Adrenal gland (tissue), 5 donors: ENCODE data around the gene NCR3LG1.

ENCODE experiments used
- POLR2A ChIP-seq, 2 donors: fragments of 450-650 bp; IDR thresholded peaks; one replicate each; pipeline ENCODE4 v1.6.1; 2017; ENCODE audit warnings: antibody characterized with exemption in 2 of 2, mild to moderate bottlenecking in 2 of 2, moderate library complexity in 1 of 2
- TF ChIP-seq, protein P1 (sequence below), 6 experiments: fragments of 450-650 bp in 4 of 6; fragments of 200-600 bp in 2 of 6; sonication (generic) in 1 of 6; IDR thresholded peaks; 1 replicate in 5 of 6; 2 replicates in 1 of 6; pipeline versions ENCODE4 v1.5.1 to v1.8.0; 2016 to 2021; ENCODE audit warnings: antibody characterized with exemption in 6 of 6, mild to moderate bottlenecking in 2 of 6, moderate library complexity in 1 of 6
- donor health status: DM: no; HTN: no; CAD: no.

DNA sequence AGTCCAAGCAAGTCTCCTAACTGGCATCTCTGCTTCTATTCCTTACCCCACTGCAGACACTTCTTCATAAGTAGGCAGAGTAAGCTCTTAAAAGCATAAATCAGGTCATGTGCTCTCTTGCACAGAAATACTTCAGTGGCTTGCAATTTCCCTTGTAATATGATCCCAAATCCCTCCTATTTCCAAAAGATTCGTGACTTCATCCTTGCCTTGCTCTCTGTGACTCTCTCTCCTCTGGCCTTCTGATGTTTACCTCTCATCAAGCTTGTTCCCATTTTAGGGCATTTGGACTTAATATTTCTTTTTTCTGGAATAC lies 37.4 kb upstream of the NCR3LG1 start:
- TF ChIP-seq, protein P1, sequence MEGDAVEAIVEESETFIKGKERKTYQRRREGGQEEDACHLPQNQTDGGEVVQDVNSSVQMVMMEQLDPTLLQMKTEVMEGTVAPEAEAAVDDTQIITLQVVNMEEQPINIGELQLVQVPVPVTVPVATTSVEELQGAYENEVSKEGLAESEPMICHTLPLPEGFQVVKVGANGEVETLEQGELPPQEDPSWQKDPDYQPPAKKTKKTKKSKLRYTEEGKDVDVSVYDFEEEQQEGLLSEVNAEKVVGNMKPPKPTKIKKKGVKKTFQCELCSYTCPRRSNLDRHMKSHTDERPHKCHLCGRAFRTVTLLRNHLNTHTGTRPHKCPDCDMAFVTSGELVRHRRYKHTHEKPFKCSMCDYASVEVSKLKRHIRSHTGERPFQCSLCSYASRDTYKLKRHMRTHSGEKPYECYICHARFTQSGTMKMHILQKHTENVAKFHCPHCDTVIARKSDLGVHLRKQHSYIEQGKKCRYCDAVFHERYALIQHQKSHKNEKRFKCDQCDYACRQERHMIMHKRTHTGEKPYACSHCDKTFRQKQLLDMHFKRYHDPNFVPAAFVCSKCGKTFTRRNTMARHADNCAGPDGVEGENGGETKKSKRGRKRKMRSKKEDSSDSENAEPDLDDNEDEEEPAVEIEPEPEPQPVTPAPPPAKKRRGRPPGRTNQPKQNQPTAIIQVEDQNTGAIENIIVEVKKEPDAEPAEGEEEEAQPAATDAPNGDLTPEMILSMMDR (IDR thresholded peaks at IDR 0.05) = no peak
- TF ChIP-seq POLR2A (IDR thresholded peaks at IDR 0.05) = no peak
